NOMO-1 treated with DMSO at 0.1 percent for 48 hours (cell line): Measurements from ENCODE around the gene SFXN1.
A peak's percentile ranks its signal among the peaks of the same experiment; 100 is the strongest.
"Not testable (repeated sequence)": the region's sequence is repeated elsewhere in the genome, so short reads cannot be mapped to it uniquely, and the experiment has no call there.

Experiments
- DNase-seq: peaks from one replicate; lab custom pipeline; 2025; ENCODE audit not compliant: unreplicated experiment; lab: John Stamatoyannopoulos, UW

Gene SFXN1

GRCh38 chr5:175478384-175479124, at the start of gene SFXN1:
SFXN1 (plus strand) TSS chr5:175478560; CDS start chr5:175492104, 13,544 bp downstream.
- peak; percentile 45 for DNase-seq

DNA sequence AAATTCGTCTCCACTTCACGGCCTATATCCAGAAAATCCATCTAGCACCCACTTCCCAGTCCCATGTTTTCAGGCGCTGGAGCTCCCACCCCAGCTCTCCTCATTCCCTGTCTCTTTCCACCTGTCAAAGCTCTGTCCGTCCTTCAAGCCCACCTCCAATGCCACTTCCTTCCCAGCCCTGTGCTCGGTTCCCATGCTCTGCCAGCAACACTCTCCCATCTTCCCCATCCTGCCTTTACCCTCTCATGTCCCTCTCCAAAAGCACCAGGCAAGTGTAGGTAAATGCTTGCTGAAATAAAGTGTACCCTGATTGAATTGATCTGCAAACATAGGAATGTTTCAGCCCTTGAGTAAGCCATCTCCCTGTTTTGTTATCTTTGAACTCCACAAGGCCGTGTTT, 43.6 kb upstream of the SFXN1 start:
- no peak for DNase-seq

DNA sequence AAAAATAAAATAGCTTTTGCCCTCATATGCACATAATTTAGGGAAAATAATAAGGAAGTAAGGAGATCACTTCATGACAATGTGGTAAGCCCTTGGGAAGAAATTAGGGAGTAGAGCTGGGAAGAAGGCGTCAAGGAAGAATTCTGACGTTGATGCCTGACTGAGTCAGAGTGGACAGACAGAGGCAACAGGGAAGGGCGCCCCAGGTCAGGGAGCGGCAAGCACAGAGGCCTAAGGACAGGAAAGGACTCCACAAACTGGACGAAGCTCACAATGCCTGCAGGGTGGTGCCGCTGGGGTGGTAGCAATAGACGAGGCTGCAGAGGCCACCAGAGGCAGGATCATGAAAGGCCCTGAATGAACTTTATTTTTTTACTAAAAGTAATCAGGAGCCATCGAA, 42.0 kb upstream of the SFXN1 start:
- no peak for DNase-seq

DNA sequence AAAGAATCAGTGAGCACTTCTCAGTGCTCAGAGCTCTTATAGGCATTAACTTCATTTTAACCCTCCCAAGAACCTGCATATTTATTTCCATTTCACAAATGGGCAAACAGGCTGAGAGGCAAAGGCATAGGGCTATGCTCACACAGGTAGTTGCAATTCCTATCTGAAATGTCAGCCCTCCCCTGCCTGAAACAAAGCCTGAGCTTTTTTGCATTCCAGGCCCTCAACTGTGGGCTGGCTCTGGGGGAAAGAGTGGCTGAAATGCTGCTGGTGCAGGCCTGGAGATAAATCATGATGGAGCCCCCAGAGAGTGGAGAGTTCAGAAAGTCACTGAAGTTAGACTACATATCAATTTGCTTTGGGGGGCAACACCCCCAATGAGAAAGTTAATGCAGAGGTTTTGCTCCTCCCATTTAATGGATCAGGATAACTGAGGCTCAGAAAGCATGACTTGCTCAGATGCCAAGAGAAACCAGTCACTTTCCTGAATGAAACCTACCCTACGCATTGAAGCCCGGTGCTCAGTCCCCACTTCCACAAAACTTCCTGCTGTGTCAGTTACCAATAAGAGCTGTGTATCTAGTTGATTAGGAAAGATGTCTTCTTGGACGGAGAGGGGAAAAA, 40.0 kb upstream of the SFXN1 start:
- DNase-seq: no peak

GRCh38 chr5:175443514-175444059, 34.8 kb upstream of the SFXN1 start:
- no peak for DNase-seq

DNA sequence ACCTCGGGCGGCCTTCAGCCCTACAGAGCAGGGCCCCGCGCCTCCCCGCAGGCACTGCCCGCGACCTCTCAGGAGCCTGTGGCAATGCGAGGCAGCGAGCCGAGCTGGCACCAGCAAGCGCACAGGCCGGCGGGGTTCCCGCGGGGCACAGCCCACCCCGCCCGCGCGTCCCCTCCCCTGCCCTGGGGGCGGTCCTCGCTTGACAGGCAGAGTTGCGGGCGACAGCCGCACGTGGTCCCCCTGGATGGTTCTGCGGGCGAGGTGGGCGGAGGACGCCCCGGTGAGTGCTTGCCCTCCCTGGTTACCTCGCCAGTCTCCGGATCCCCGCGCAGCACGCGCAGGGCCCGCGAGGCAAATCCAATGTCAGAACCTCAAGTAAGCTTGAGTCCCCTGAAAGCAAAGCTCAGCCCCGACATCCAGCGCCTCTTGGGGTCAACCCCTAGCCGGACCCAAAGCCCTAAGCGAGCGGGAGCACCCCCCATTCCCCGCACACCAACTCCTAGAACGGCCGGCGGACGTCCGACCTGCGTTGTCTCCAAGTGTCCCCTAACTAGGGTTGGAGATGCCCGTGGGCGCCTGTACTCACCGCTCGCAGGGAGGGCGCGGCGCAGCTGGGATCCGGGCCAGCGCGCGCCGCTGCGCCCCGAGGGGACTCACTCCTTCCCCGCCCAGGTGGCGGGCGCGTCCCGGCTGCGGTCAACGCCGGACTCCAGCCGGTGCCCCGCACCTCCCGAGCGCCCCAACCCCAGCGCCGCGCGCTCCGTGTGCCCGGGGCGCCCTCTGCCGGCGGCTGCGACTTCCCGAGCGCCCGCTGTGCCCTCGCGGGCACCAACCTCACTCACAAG, 34.1 kb upstream of the SFXN1 start, which contains the start of gene DRD1:
TSS of gene DRD1 (minus strand) at position 123 of the 845 bp plus-strand sequence. CDS start 1,083 bp downstream, outside the sequence.
- no peak for DNase-seq

DNA sequence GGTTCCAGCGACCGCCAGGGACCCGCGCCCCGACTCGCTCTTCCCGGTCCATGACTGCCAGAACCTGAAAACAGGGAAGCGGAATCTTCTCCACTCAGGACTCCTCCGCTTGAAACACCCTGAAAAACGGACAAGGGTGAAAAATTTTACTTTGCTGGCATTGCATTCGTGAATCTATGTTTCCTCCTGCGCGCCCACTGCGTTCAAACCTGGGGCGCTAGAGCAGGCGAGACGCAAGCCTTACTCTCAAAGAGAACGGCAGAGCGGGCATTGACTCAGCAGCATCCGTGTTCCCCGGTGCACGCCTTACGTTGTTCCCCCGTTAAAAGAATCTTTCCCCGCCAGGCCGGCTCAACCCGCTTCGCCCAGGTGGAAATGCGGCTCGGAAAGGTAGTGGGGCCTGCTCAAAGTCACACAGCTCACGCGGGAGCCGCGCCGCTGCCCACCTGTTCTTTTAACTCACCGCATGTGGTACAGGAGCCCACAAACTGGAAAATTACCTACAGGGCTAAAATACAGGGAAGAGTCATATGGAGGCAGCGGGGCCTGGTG, 33.4 kb upstream of the SFXN1 start:
- no peak for DNase-seq

DNA sequence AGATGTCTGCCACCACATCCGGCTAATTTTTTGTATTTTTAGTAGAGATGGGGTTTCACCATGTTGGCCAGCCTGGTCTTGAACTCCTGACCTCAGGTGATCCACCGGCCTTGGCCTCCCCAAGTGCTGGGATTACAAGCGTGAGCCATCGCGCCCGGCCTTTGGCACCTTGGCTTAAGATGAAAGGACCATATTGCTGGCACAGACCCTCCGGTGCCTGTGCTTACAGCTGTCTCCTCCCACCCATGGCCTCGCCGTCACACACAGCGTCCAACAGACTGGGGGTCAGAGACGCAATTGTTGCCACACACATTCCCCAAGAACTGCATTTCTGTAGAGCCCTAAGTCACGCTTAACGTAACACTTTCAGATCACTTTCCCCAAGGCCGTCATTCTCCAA, 32.0 kb upstream of the SFXN1 start:
- not testable (repeated sequence) for DNase-seq

- no peak for DNase-seq
Observed at GRCh38 chr5:175447571-175447970, 30.8 kb upstream of the SFXN1 start.

GRCh38 chr5:175448276-175448675, 30.1 kb upstream of the SFXN1 start:
- DNase-seq: no peak

DNA sequence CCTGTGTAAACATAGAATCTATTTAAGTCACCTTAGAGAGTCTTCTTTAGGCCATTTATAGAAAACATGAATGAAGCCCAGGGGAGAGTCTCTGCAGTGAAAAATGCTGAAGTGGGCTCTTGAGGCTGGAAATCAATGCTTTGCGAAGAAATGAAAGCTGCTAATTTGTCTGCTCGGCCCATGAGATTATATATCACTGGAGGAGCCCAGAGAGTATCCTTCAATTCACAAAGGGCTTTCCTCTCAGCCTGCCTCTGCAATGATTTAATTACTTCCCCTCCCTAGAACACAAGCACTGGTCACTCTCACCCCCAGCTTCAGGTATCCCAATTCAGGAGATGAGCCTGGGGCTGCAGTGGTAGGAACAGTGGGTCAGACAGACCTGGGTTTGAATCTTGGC, 26.2 kb upstream of the SFXN1 start:
- DNase-seq: no peak

- not testable (repeated sequence) for DNase-seq
Observed at GRCh38 chr5:175454338-175454737, 24.0 kb upstream of the SFXN1 start.

DNA sequence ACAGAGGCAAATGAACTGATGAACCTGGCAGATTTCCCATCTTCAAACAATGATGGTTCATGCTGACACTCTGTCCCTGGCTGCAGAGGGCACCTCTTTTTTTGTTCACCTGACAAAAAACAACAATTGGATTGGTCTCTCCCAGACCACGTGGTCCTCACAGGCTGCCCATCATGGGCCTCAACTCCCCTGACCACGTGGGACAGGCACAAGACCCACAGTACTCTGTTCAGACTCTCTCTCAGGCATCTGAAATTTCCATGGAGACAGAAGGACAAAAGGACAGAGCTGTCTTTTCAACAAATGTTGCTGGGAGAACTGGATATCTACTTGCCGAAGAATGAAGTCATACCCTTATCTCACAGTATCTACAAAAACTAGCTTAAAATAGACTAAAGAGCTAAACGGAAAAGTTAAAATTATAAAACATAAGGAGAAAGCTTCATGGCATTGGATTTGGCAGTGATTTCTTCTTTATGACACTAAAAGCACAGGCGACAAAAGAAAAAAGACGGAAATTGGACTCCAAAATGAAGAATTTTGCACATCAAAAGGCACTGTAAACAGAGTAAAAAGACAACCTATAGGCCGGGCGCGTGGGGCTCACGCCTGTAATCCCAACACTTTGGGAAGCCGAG, 22.1 kb upstream of the SFXN1 start:
- no peak for DNase-seq

GRCh38 chr5:175457466-175457865, 20.9 kb upstream of the SFXN1 start:
- no peak for DNase-seq

- no peak for DNase-seq
Observed at GRCh38 chr5:175460126-175460525, 18.2 kb upstream of the SFXN1 start.

GRCh38 chr5:175460552-175460951, 17.8 kb upstream of the SFXN1 start:
- DNase-seq: no peak

GRCh38 chr5:175461370-175461769, 17.0 kb upstream of the SFXN1 start:
- DNase-seq: no peak

- DNase-seq: no peak
Observed at GRCh38 chr5:175463641-175464040, 14.7 kb upstream of the SFXN1 start.

DNA sequence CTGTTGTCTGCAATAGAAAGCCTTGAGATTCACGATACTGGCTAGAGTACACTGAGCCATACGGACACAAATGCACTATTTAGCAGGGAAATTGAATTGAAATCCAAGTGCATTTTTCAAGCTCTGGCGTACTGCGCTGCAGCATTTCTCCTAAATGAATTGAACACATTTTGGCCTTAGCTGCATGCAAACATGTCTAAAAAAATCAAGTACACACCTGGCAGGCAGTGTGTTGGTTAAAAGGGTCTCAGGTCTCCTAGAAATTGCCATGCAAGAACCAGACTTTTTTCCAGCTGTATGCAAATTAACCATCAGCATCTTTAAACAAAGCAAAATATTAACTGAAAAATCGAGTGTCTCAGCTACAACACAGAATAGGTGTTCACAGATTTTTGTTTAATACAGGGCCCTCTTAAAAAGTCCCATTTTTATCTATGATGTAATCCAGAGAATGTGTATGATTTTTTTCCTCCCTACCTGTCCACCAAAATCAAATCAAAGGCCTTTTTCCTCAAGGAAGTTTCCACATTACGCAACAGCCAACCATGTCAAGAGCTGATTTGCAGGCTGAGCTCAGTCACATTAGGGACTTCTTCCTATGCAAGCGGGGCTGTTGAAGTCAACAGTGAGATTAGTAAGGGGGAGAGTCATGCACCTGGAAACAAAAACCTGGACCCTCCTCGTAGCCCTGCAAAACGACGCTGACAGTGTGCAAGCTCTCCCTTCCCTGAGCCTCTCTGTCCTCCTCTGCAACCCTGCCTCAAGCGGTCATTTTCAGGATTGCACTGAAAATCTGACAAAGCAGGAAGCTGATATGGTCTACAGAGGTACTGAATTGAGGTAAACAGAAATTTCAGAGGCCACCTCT, 14.1 kb upstream of the SFXN1 start:
- DNase-seq: peak; percentile 35

GRCh38 chr5:175464942-175465233, 13.5 kb upstream of the SFXN1 start:
- no peak for DNase-seq
